Caki2 (cell line): ENCODE results near the gene AFP. TPM values are rescaled to one million over a fixed set of nuclear protein-coding genes. Genes with fewer than 3 reads are reported as not detected.
"Not testable (repeated sequence)": the region's sequence is repeated elsewhere in the genome, so short reads cannot be mapped to it uniquely, and the experiment has no call there.

Experiments used
- DNase-seq: peaks from one replicate; pipeline ENCODE4 v3.0.0-alpha.2; 2015; ENCODE audit warnings: low read depth
- in situ Hi-C: cut with HindIII; loops from 2 replicates; pipeline ENCODE4 v1.10.0; 2016; ENCODE audit warnings: low sequenced_read_pairs, low pct_unique_long_range_greater_than_20kb, mixed read lengths
- total RNA-seq: library from RNA; depleted of rRNA; stranded (reverse); fragments of >200 nt; shearing (Covaris generic); gene quantifications from 2 replicates; pipeline ENCODE4 v1.2.3, GENCODE V29; 2014; ENCODE audit warnings: low replicate concordance; rRNA removed

Gene AFP
- 5.4 and 25.5 TPM in 2 replicates for total RNA-seq

DNA sequence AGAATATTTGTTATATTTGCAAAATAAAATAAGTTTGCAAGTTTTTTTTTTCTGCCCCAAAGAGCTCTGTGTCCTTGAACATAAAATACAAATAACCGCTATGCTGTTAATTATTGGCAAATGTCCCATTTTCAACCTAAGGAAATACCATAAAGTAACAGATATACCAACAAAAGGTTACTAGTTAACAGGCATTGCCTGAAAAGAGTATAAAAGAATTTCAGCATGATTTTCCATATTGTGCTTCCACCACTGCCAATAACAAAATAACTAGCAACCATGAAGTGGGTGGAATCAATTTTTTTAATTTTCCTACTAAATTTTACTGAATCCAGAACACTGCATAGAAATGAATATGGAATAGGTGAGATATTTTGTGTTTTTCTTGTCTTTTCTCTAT lies at the start of gene AFP:
AFP (plus strand) TSS at position 238 of the 400 bp plus-strand sequence; CDS start at position 280, 42 bp downstream.
- DNase-seq, result no peak
- in situ Hi-C loops, result no loop called here

DNA sequence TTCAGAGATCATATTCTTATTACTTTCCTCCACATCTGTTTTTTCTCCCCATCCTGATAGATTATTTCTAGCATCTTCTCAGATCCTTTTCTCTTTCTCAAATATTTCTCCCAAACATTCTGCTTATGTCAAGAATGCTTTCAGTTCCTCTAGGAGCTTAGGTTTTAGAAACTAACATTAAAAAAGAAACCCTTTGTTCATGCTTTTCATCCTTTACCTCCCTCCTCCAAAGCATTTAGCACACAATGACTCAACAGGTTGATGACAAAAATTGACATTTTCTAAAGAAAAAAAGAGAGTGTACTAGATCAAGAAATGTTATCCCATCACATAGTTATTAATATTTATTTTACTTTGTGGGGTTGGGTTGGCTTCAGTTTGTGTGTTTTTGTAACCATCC lies 48.5 kb upstream of the AFP start:
- in situ Hi-C loops, result no loop called here
- no peak for DNase-seq

DNA sequence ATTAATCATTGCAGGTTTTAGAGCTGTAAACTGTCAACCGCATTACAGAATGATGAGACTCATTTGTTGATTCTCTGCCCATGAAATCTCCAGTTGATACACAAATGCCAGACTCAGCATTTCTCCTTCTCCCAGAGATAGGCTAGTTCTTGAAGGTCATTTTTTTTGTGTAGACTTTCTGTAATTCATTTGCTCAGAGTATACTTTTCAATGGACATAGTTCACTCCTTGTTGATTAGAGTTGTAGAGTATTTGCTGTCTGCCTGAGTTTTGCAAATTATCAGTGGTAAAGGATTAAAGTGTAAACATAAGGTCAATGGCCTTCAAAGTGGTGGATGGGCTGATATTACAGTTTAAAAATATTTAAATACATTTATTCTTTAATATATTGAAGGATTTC lies 47.1 kb upstream of the AFP start:
- no peak for DNase-seq
- in situ Hi-C loops, result no loop called here

DNA sequence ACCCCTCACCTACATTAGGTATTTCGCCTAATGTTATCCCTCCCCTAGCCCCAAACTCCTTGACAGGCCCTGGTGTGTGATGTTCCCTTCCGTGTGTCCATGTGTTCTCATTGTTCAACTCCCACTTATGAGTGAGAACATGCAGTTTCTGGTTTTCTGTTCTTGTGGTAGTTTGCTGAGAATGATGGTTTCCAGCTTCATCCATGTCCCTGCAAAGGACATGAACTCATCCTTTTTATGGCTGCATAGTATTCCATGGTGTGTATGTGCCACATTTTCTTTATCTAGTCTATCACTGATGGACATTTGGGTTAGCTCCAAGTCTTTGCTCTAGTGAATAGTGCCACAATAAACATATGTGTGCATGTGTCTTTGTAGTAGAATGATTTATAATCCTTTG lies 46.4 kb upstream of the AFP start:
- DNase-seq, in situ Hi-C loops: not testable (repeated sequence)

DNA sequence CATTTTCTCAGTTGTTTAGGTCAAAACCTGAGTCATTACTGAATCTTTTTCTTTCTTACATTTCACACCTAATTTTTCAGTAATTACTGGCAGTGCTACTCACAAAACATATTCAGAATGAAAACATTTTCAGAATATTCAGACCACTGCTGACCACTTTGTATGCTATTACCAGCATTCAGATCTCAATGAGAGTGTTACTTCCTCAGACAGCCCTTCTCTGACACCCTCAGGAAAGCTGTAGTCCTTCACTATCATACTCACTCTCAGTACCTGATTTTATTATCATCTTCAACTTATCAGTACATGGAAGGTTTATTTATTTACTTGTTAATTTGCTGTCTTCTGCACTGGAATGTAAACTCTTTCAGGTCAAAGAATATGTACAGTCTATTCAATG lies 44.2 kb upstream of the AFP start:
- no peak for DNase-seq

DNA sequence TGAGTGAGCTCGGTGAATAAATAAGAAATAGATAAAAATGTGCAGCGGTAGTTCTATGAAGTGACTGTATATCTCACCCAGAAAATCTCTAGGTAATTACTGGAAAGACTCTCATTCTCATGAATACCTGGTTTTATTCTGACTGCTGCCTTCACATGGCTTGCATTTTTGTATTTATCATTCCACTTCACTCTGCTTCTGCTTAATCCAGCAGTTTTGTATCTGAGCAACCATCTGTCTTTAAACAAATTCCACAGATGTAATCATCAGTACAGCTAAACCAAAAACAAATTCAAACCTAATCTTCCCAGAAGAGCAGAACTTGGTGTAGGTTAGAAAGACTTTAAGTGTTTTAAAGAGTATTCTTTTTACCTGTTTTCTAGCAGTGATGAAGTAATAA lies 43.1 kb upstream of the AFP start:
- DNase-seq, result no peak
- in situ Hi-C loops, result no loop called here

More for the DNA sequence above, 44.2 kb upstream of the AFP start:
- in situ Hi-C loops, result no loop called here

DNA sequence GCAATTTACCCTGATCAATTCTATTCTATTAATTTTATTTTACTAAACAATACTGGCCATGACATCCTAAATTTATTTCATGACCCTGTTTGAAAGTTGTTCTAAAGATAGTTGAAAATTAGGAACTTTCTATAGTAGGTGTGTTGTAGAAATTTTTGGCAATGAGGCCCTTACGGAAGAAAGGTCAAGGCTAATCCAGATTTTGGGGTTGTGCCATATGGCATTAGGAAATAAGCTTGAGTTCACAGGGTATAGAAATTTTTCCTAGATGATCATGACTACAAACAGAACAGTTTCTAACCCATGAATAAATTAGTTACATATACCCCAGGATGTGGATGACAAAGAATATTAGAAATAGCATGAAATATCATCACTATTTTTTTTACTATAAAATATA lies 39.7 kb upstream of the AFP start:
- in situ Hi-C loops, result no loop called here
- DNase-seq, result no peak

DNA sequence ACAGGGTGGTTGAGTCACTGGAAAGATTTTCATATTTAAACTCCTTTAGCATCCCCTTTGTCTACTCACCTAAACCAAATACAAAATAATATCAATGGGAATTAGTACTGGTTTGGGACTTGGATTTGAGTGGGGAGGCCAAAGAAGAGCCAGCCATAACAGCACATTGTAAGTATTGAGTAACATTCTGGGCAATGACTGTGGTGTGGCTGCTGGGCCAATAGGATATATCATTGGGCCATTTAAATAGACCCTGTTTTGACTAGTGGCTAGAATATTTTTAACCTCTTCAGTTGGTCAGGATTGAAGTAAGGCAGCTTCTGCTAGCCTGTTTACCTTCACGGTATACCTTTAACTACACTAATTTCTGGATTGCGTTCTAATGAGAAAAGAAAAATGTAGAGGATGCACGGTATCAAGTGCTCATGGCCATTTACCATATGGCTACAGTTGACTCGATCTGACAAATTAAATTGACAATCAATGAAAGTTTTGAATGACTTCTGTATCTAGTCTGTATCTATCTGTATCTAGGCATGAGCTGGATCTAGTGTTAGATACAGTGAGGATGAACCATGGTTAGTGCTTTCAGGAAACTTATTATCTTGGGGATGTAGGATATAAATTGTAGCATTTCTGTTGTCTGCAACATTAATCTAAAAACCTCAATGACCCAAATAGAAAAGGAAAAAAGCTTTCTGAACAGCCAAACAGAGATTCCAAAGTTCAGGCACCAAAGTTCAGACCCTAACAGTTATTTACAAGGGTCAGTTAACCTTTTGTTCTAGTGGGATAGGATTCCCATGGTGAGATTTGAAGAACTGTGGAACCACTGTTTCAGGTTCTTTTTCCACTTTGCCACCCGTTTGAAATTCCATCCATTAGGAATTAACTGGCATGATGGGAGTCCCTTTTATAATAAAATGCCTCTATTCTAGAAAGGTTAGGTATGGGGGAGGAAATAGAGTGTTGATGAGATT lies 38.7 kb upstream of the AFP start:
- in situ Hi-C loops, result no loop called here
- no peak for DNase-seq

DNA sequence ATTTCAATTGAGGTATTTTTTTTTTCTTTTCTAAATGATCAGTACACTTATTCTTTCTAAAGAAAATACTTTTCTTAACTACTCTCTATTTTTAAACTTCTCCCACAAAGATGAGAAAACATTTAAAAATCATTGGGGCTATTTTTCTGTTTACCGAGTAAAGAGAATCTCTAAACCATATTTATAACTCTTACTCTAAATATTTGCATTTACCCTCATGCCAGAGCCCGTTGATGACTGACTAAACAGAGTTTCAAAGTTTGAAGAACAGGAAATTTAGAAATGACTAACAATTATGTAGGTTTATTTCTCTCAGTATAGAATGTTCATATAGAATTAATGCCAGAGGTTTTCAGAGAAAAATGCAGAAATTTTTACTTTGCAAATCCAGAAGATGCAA lies 34.6 kb upstream of the AFP start:
- in situ Hi-C loops, result no loop called here
- no peak for DNase-seq

DNA sequence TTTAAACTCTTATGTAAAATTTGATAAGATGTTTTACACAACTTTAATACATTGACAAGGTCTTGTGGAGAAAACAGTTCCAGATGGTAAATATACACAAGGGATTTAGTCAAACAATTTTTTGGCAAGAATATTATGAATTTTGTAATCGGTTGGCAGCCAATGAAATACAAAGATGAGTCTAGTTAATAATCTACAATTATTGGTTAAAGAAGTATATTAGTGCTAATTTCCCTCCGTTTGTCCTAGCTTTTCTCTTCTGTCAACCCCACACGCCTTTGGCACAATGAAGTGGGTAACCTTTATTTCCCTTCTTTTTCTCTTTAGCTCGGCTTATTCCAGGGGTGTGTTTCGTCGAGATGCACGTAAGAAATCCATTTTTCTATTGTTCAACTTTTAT lies 32.0 kb upstream of the AFP start, which contains the start of gene ALB:
ALB (plus strand) TSS at position 246 of the 400 bp plus-strand sequence; CDS start at position 287, 41 bp downstream.
- DNase-seq, result no peak
- in situ Hi-C loops, result no loop called here

DNA sequence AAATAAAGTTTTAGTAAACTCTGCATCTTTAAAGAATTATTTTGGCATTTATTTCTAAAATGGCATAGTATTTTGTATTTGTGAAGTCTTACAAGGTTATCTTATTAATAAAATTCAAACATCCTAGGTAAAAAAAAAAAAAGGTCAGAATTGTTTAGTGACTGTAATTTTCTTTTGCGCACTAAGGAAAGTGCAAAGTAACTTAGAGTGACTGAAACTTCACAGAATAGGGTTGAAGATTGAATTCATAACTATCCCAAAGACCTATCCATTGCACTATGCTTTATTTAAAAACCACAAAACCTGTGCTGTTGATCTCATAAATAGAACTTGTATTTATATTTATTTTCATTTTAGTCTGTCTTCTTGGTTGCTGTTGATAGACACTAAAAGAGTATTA lies 31.6 kb upstream of the AFP start:
- no peak for DNase-seq
- in situ Hi-C loops, result no loop called here

DNA sequence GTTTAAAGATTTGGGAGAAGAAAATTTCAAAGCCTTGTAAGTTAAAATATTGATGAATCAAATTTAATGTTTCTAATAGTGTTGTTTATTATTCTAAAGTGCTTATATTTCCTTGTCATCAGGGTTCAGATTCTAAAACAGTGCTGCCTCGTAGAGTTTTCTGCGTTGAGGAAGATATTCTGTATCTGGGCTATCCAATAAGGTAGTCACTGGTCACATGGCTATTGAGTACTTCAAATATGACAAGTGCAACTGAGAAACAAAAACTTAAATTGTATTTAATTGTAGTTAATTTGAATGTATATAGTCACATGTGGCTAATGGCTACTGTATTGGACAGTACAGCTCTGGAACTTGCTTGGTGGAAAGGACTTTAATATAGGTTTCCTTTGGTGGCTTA lies 30.9 kb upstream of the AFP start:
- in situ Hi-C loops, result no loop called here
- no peak for DNase-seq

DNA sequence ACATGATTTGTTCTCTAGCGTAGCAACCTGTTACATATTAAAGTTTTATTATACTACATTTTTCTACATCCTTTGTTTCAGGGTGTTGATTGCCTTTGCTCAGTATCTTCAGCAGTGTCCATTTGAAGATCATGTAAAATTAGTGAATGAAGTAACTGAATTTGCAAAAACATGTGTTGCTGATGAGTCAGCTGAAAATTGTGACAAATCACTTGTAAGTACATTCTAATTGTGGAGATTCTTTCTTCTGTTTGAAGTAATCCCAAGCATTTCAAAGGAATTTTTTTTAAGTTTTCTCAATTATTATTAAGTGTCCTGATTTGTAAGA lies 29.5 kb upstream of the AFP start:
- DNase-seq, result no peak
- in situ Hi-C loops, result no loop called here

DNA sequence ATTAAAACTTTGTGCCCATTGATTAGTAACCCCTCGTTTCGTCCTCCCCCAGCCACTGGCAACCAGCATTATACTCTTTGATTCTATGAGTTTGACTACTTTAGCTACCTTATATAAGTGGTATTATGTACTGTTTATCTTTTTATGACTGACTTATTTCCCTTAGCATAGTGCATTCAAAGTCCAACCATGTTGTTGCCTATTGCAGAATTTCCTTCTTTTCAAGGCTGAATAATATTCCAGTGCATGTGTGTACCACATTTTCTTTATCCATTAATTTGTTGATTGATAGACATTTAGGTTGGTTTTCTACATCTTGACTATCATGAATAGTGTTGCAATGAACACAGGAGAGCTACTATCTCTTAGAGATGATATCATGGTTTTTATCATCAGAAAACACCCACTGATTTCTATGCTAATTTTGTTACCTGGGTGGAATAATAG lies 28.8 kb upstream of the AFP start:
- no peak for DNase-seq
- in situ Hi-C loops, result no loop called here

DNA sequence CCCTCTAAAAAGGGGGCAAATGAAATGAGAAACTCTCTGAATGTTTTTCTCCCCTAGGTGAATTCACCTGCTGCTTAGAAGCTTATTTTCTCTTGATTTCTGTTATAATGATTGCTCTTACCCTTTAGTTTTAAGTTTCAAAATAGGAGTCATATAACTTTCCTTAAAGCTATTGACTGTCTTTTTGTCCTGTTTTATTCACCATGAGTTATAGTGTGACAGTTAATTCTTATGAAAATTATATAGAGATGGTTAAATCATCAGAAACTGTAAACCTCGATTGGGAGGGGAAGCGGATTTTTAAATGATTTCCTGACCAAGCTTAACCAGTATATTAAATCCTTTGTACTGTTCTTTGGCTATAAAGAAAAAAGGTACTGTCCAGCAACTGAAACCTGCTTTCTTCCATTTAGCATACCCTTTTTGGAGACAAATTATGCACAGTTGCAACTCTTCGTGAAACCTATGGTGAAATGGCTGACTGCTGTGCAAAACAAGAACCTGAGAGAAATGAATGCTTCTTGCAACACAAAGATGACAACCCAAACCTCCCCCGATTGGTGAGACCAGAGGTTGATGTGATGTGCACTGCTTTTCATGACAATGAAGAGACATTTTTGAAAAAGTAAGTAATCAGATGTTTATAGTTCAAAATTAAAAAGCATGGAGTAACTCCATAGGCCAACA lies 27.7 kb upstream of the AFP start:
- in situ Hi-C loops, result no loop called here
- DNase-seq, result no peak

DNA sequence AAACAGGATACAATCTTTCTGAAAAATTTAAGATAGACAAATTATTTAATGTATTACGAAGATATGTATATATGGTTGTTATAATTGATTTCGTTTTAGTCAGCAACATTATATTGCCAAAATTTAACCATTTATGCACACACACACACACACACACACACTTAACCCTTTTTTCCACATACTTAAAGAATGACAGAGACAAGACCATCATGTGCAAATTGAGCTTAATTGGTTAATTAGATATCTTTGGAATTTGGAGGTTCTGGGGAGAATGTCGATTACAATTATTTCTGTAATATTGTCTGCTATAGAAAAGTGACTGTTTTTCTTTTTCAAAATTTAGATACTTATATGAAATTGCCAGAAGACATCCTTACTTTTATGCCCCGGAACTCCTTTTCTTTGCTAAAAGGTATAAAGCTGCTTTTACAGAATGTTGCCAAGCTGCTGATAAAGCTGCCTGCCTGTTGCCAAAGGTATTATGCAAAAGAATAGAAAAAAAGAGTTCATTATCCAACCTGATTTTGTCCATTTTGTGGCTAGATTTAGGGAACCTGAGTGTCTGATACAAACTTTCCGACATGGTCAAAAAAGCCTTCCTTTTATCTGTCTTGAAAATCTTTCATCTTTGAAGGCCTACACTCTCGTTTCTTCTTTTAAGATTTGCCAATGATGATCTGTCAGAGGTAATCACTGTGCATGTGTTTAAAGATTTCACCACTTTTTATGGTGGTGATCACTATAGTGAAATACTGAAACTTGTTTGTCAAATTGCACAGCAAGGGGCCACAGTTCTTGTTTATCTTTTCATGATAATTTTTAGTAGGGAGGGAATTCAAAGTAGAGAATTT lies 26.8 kb upstream of the AFP start:
- DNase-seq, result no peak
- in situ Hi-C loops, result no loop called here

DNA sequence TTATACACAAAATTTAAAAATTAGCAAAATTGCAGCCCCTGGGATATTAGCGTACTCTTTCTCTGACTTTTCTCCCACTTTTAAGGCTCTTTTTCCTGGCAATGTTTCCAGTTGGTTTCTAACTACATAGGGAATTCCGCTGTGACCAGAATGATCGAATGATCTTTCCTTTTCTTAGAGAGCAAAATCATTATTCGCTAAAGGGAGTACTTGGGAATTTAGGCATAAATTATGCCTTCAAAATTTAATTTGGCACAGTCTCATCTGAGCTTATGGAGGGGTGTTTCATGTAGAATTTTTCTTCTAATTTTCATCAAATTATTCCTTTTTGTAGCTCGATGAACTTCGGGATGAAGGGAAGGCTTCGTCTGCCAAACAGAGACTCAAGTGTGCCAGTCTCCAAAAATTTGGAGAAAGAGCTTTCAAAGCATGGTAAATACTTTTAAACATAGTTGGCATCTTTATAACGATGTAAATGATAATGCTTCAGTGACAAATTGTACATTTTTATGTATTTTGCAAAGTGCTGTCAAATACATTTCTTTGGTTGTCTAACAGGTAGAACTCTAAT lies 26.0 kb upstream of the AFP start:
- in situ Hi-C loops, result no loop called here
- no peak for DNase-seq
